ENCODE measurements around the gene KAZN.

The KAZN gene

GRCh38 chr1:14583788-14584187 lies 14.7 kb upstream of the KAZN start:
- Histone ChIP-seq H3K27me3 (ENCODE audit: control insufficient read depth in 1 of 2, insufficient read depth in 2 of 2, low read length in 2 of 2) (no peaks in the 10 kb centered on the region), H3K27ac (ENCODE audit: low read depth, low read length) (no peak overlapping the region), H3K9ac (ENCODE audit: low read depth in 1 of 2, low read length in 2 of 2) (no peak overlapping the region), H3K4me3 (ENCODE audit: low read depth in 1 of 2, low read length in 2 of 2) (no peak overlapping the region), H3K9me3 (ENCODE audit: control insufficient read depth in 1 of 2, low read length in 2 of 2) (no peaks in the 10 kb centered on the region), H3K4me1 (ENCODE audit: control insufficient read depth in 1 of 2, insufficient read depth in 2 of 2, low read length in 2 of 2) (no peaks in the 10 kb centered on the region), H3K36me3 (ENCODE audit: control insufficient read depth in 1 of 2, insufficient read depth in 2 of 2, low read length in 2 of 2) (no peaks in the 10 kb centered on the region)

GRCh38 chr1:14585728-14586127 lies 12.8 kb upstream of the KAZN start:
- no peak overlapping the region for H3K27ac ChIP-seq (ENCODE audit: low read depth, low read length)
- no peak overlapping the region for H3K4me3 ChIP-seq (ENCODE audit: low read depth in 1 of 2, low read length in 2 of 2)
- H3K9me3 ChIP-seq (ENCODE audit: control insufficient read depth in 1 of 2, low read length in 2 of 2) = no peaks in the 10 kb centered on the region
- no peaks in the 10 kb centered on the region for H3K36me3 ChIP-seq (ENCODE audit: control insufficient read depth in 1 of 2, insufficient read depth in 2 of 2, low read length in 2 of 2)
- H3K9ac ChIP-seq (ENCODE audit: low read depth in 1 of 2, low read length in 2 of 2) = no peak overlapping the region
- no peaks in the 10 kb centered on the region for H3K27me3 ChIP-seq (ENCODE audit: control insufficient read depth in 1 of 2, insufficient read depth in 2 of 2, low read length in 2 of 2)
- H3K4me1 ChIP-seq (ENCODE audit: control insufficient read depth in 1 of 2, insufficient read depth in 2 of 2, low read length in 2 of 2) = no peaks in the 10 kb centered on the region

DNA sequence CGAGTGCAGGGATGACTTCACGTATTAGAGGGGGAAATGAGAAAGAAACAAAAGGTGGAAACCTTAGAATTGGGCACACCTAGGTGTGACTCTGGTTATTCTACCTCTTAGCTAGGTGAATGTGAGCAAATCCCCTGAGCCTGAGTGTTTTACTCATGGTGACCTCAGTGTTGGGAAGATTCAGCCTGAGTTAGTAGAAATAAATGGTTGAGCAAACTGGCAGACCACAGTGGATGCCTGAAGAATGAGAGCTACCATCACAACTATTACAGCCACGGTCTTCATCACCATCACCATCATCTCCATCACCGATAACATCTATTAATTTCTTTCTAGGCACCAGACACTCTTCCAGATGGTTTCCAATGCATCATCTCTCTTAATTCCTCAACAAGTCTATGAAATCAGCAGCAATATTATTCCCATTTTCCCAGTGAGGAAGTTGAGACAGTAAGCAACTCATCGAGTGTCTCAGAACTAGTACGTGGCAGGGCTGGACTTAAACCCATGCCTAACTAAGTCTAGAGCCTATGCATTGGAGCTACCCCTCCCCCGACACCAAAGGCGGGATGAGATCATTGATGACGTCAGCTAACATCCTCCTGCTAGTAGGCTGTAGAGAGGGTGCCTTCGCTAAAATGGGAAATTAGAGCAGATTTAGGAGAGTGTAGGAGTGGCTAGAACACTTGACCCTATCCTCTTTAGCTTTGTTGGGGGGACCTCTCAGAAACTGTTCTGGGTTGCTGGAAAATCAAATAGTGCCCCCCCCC lies 7.9 kb upstream of the KAZN start:
- no peaks in the 10 kb centered on the region for H3K9me3 ChIP-seq (ENCODE audit: control insufficient read depth in 1 of 2, low read length in 2 of 2)
- no peak overlapping the region for H3K4me3 ChIP-seq (ENCODE audit: low read depth in 1 of 2, low read length in 2 of 2)
- H3K9ac ChIP-seq (ENCODE audit: low read depth in 1 of 2, low read length in 2 of 2) = no peak overlapping the region
- no peak overlapping the region for H3K27ac ChIP-seq (ENCODE audit: low read depth, low read length)
- H3K36me3 ChIP-seq (ENCODE audit: control insufficient read depth in 1 of 2, insufficient read depth in 2 of 2, low read length in 2 of 2) = no peaks in the 10 kb centered on the region
- H3K4me1 ChIP-seq (ENCODE audit: control insufficient read depth in 1 of 2, insufficient read depth in 2 of 2, low read length in 2 of 2) = no peaks in the 10 kb centered on the region
- H3K27me3 ChIP-seq (ENCODE audit: control insufficient read depth in 1 of 2, insufficient read depth in 2 of 2, low read length in 2 of 2) = no peaks in the 10 kb centered on the region

DNA sequence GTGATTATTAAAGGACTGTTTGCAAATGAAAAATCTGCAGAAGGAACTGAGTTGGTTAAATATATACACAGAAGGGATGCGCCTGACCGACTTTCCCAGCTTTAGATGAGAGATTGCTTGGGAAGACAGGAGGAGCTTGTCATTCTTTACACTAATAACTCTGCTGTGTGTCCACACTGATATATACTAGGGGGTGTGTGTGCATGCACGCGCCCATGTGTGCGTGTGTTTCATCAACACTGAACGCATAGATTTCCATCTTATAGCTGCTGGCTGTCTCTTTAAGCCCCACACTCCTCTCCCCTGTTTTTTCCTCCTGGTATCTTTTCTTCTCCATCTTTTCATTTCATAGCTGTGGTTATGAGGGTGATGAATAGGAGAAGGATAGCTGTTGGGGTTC lies 6.9 kb upstream of the KAZN start:
- Histone ChIP-seq H3K4me1 (ENCODE audit: control insufficient read depth in 1 of 2, insufficient read depth in 2 of 2, low read length in 2 of 2) (no peaks in the 10 kb centered on the region), H3K9me3 (ENCODE audit: control insufficient read depth in 1 of 2, low read length in 2 of 2) (no peaks in the 10 kb centered on the region), H3K4me3 (ENCODE audit: low read depth in 1 of 2, low read length in 2 of 2) (no peak overlapping the region), H3K27me3 (ENCODE audit: control insufficient read depth in 1 of 2, insufficient read depth in 2 of 2, low read length in 2 of 2) (no peaks in the 10 kb centered on the region), H3K27ac (ENCODE audit: low read depth, low read length) (no peak overlapping the region), H3K36me3 (ENCODE audit: control insufficient read depth in 1 of 2, insufficient read depth in 2 of 2, low read length in 2 of 2) (no peaks in the 10 kb centered on the region), H3K9ac (ENCODE audit: low read depth in 1 of 2, low read length in 2 of 2) (no peak overlapping the region)

DNA sequence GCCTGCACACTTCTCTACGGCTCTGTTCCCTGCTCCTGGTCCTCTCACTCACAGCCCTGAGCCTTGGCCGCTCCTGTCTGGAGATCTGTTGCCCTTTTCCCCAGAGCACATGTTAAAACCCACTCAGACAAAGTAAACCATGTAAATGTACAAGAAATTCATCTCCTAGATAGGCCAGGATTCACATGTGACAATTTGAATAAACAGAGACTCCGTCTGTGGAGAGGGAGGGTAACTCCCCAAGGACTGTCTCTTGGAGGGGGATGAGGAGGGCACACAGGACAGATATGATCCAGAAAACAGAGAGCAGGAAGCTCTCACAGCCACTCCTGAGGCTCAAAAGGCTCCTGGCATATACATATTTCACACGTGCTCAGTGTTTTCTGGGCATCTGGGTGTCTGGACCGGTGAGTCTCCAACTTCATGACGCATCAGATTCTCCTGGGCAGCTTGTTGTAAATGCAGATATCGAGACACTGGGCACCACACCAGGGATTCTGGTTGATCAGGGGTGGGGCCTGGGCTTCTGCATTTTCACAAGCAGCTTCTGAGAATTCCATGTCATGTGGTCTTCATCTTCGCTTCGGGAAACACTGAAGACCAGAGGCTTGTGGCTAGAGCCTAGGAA lies 6.4 kb upstream of the KAZN start:
- Histone ChIP-seq H3K9me3 (ENCODE audit: control insufficient read depth in 1 of 2, low read length in 2 of 2) (no peaks in the 10 kb centered on the region), H3K27ac (ENCODE audit: low read depth, low read length) (no peak overlapping the region), H3K9ac (ENCODE audit: low read depth in 1 of 2, low read length in 2 of 2) (no peak overlapping the region), H3K36me3 (ENCODE audit: control insufficient read depth in 1 of 2, insufficient read depth in 2 of 2, low read length in 2 of 2) (no peaks in the 10 kb centered on the region), H3K27me3 (ENCODE audit: control insufficient read depth in 1 of 2, insufficient read depth in 2 of 2, low read length in 2 of 2) (peaks cover 0 to 3% of the 10 kb centered on the region in 2 donors), H3K4me1 (ENCODE audit: control insufficient read depth in 1 of 2, insufficient read depth in 2 of 2, low read length in 2 of 2) (no peaks in the 10 kb centered on the region), H3K4me3 (ENCODE audit: low read depth in 1 of 2, low read length in 2 of 2) (no peak overlapping the region)

DNA sequence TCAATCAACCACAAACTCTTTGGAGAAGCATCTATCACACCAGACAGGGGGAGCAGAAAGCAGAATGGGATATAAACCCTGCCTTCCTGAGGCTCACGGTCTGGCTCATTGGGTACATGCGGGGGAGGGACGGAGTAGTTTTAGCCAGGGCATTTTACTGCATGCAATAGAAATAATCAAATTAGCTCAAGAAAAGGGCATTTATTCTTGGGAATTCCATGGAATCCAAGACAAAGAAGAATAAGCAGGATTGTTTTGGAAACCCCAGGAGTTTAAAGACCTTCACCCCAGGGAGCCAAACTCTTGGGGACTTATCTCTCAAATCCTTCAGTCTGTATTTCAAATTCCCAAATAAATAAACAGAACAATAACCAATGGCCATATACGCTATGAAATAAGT lies 5.2 kb upstream of the KAZN start:
- H3K36me3 ChIP-seq (ENCODE audit: control insufficient read depth in 1 of 2, insufficient read depth in 2 of 2, low read length in 2 of 2) = no peaks in the 10 kb centered on the region
- peaks cover 6 to 15% of the 10 kb centered on the region in 2 donors for H3K27me3 ChIP-seq (ENCODE audit: control insufficient read depth in 1 of 2, insufficient read depth in 2 of 2, low read length in 2 of 2)
- H3K9me3 ChIP-seq (ENCODE audit: control insufficient read depth in 1 of 2, low read length in 2 of 2) = no peaks in the 10 kb centered on the region
- H3K9ac ChIP-seq (ENCODE audit: low read depth in 1 of 2, low read length in 2 of 2) = no peak overlapping the region
- H3K4me1 ChIP-seq (ENCODE audit: control insufficient read depth in 1 of 2, insufficient read depth in 2 of 2, low read length in 2 of 2) = no peaks in the 10 kb centered on the region
- no peak overlapping the region for H3K27ac ChIP-seq (ENCODE audit: low read depth, low read length)
- H3K4me3 ChIP-seq (ENCODE audit: low read depth in 1 of 2, low read length in 2 of 2) = no peak overlapping the region

GRCh38 chr1:14594045-14594444 lies 4.4 kb upstream of the KAZN start:
- Histone ChIP-seq H3K9me3 (ENCODE audit: control insufficient read depth in 1 of 2, low read length in 2 of 2) (no peaks in the 10 kb centered on the region), H3K4me3 (ENCODE audit: low read depth in 1 of 2, low read length in 2 of 2) (no peak overlapping the region), H3K4me1 (ENCODE audit: control insufficient read depth in 1 of 2, insufficient read depth in 2 of 2, low read length in 2 of 2) (no peaks in the 10 kb centered on the region), H3K27ac (ENCODE audit: low read depth, low read length) (no peak overlapping the region), H3K36me3 (ENCODE audit: control insufficient read depth in 1 of 2, insufficient read depth in 2 of 2, low read length in 2 of 2) (no peaks in the 10 kb centered on the region), H3K9ac (ENCODE audit: low read depth in 1 of 2, low read length in 2 of 2) (no peak overlapping the region), H3K27me3 (ENCODE audit: control insufficient read depth in 1 of 2, insufficient read depth in 2 of 2, low read length in 2 of 2) (peaks cover 6 to 16% of the 10 kb centered on the region in 2 donors)

- peaks cover 24 to 35% of the 10 kb centered on the region in 2 donors for H3K27me3 ChIP-seq (ENCODE audit: control insufficient read depth in 1 of 2, insufficient read depth in 2 of 2, low read length in 2 of 2)
- no peaks in the 10 kb centered on the region for H3K9me3 ChIP-seq (ENCODE audit: control insufficient read depth in 1 of 2, low read length in 2 of 2)
Measured at GRCh38 chr1:14596591-14596990, 1.9 kb upstream of the KAZN start.

DNA sequence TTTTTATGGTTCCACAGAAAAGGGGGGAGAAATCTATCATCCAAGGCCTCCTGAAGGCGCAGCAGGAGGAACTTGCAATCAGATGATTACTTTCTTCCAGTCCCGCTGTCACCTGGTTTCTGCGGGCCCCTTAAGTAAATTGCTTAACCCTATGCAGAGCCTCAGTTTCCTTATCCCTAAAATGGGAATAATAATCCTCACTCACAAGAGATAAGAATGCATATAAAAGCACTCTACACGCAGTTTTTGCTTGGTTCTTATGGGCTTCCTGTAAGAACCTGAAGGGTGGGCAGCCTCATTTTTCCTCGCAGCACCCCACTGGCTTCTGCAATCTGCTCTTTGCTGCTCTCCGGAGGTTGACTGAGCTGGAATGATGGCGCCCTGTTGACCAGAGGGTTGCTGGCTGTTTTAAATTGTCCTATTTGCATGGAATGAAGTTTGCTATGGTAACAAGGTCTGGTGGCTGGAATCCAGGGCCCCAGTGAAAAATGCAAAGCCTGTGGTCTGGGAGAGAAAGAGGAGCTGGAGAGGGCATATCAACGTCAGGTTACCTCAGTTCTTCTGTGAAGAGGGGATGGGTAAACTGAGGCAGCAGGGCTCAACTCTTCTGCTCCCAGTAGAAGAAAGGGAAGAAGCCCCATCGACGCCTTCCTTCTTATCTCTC lies 1.0 kb upstream of the KAZN start:
- H3K27me3 ChIP-seq (ENCODE audit: control insufficient read depth in 1 of 2, insufficient read depth in 2 of 2, low read length in 2 of 2) = peaks cover 26 to 35% of the 10 kb centered on the region in 2 donors

More at GRCh38 chr1:14596591-14596990, 1.9 kb upstream of the KAZN start:
- Histone ChIP-seq H3K27ac (ENCODE audit: low read depth, low read length) (no peak overlapping the region), H3K4me3 (ENCODE audit: low read depth in 1 of 2, low read length in 2 of 2) (no peak overlapping the region), H3K9ac (ENCODE audit: low read depth in 1 of 2, low read length in 2 of 2) (no peak overlapping the region), H3K36me3 (ENCODE audit: control insufficient read depth in 1 of 2, insufficient read depth in 2 of 2, low read length in 2 of 2) (no peaks in the 10 kb centered on the region), H3K4me1 (ENCODE audit: control insufficient read depth in 1 of 2, insufficient read depth in 2 of 2, low read length in 2 of 2) (no peaks in the 10 kb centered on the region)

GRCh38 chr1:14598007-14598497 lies 433 bp upstream of the KAZN start:
- H3K27me3 ChIP-seq (ENCODE audit: control insufficient read depth in 1 of 2, insufficient read depth in 2 of 2, low read length in 2 of 2) = peaks cover 26 to 35% of the 10 kb centered on the region in 2 donors
- no peaks in the 10 kb centered on the region for H3K4me1 ChIP-seq (ENCODE audit: control insufficient read depth in 1 of 2, insufficient read depth in 2 of 2, low read length in 2 of 2)
- no peaks in the 10 kb centered on the region for H3K36me3 ChIP-seq (ENCODE audit: control insufficient read depth in 1 of 2, insufficient read depth in 2 of 2, low read length in 2 of 2)
- H3K27ac ChIP-seq (ENCODE audit: low read depth, low read length) = no peak overlapping the region
- no peaks in the 10 kb centered on the region for H3K9me3 ChIP-seq (ENCODE audit: control insufficient read depth in 1 of 2, low read length in 2 of 2)
- H3K4me3 ChIP-seq (ENCODE audit: low read depth in 1 of 2, low read length in 2 of 2) = peak overlapping the region in 1 of 2 donors; percentile 16
- no peak overlapping the region for H3K9ac ChIP-seq (ENCODE audit: low read depth in 1 of 2, low read length in 2 of 2)

More for the DNA sequence above, 1.0 kb upstream of the KAZN start:
- H3K4me1 ChIP-seq (ENCODE audit: control insufficient read depth in 1 of 2, insufficient read depth in 2 of 2, low read length in 2 of 2) = no peaks in the 10 kb centered on the region
- no peaks in the 10 kb centered on the region for H3K36me3 ChIP-seq (ENCODE audit: control insufficient read depth in 1 of 2, insufficient read depth in 2 of 2, low read length in 2 of 2)
- no peaks in the 10 kb centered on the region for H3K9me3 ChIP-seq (ENCODE audit: control insufficient read depth in 1 of 2, low read length in 2 of 2)
- no peak overlapping the region for H3K4me3 ChIP-seq (ENCODE audit: low read depth in 1 of 2, low read length in 2 of 2)
- no peak overlapping the region for H3K9ac ChIP-seq (ENCODE audit: low read depth in 1 of 2, low read length in 2 of 2)
- H3K27ac ChIP-seq (ENCODE audit: low read depth, low read length) = no peak overlapping the region
